Esophagus muscularis mucosa (tissue), 4 donors: Measurements from ENCODE around the gene MSL2.

Source experiments
- CTCF ChIP-seq, 3 experiments: fragments of 200-600 bp in 2 of 3; fragments of 450-650 bp in 1 of 3; sonication (generic) in 2 of 3; IDR thresholded peaks; one replicate each; pipeline ENCODE4 v1.5.1; 2017 to 2019; ENCODE audit warnings: antibody characterized with exemption in 3 of 3, mild to moderate bottlenecking in 2 of 3, moderate library complexity in 1 of 3
- EP300 ChIP-seq: sonication (generic); formaldehyde crosslinking; IDR thresholded peaks from one replicate; pipeline ENCODE4 v1.6.1; 2017; ENCODE audit warnings: antibody characterized with exemption
- POLR2A ChIP-seq: fragments of 450-650 bp; IDR thresholded peaks from one replicate; pipeline ENCODE4 v1.6.1; 2017; ENCODE audit warnings: antibody characterized with exemption, moderate library complexity, mild to moderate bottlenecking, low read depth

GRCh38 chr3:136187868-136188267 is 8.3 kb downstream of the MSL2 start:
- no peak for TF ChIP-seq CTCF (IDR thresholded peaks at IDR 0.05)
- TF ChIP-seq POLR2A, result no peak
- no peak for TF ChIP-seq EP300
